ENCODE measurements around the gene ZNF540.
"Not testable (repeated sequence)": the region's sequence is repeated elsewhere in the genome, so short reads cannot be mapped to it uniquely, and the experiment has no call there.

ZNF540 gene

GRCh38 chr19:37594304-37594981, at the start of gene ZNF540, which contains the start of gene ZNF571:
ZNF540 (plus strand) TSS chr19:37594876; CDS start chr19:37598448, 3,572 bp downstream.
ZNF571 (minus strand) TSS chr19:37594792; CDS start chr19:37586676, 8,116 bp downstream.
- DNase-seq (ENCODE audit: low read depth, low spot score): peak; percentile 97

GRCh38 chr19:37551129-37551993, 43.3 kb upstream of the ZNF540 start:
- DNase-seq (ENCODE audit: low read depth, low spot score): peak; percentile 92

- DNase-seq (ENCODE audit: low read depth, low spot score): no peak
These were observed 31.2 kb upstream of the ZNF540 start for GRCh38 chr19:37563518-37563917.

GRCh38 chr19:37564624-37565369, 29.9 kb upstream of the ZNF540 start:
- DNase-seq (ENCODE audit: low read depth, low spot score): no peak

- no peak for DNase-seq (ENCODE audit: low read depth, low spot score)
These were observed 29.4 kb upstream of the ZNF540 start for GRCh38 chr19:37565370-37565669.

- no peak for DNase-seq (ENCODE audit: low read depth, low spot score)
These were observed 22.5 kb upstream of the ZNF540 start for GRCh38 chr19:37572203-37572602.

GRCh38 chr19:37583340-37583739, 11.3 kb upstream of the ZNF540 start:
- no peak for DNase-seq (ENCODE audit: low read depth, low spot score)

- no peak for DNase-seq (ENCODE audit: low read depth, low spot score)
These were observed 726 bp upstream of the ZNF540 start for GRCh38 chr19:37593996-37594303.

GRCh38 chr19:37594982-37595382, 306 bp downstream of the ZNF540 start:
- no peak for DNase-seq (ENCODE audit: low read depth, low spot score)

GRCh38 chr19:37635076-37636056, 40.7 kb downstream of the ZNF540 start:
- DNase-seq (ENCODE audit: low read depth, low spot score): no peak

GRCh38 chr19:37654118-37654517, 59.4 kb downstream of the ZNF540 start:
- peak; percentile 31 for DNase-seq (ENCODE audit: low read depth, low spot score)

GRCh38 chr19:37654629-37655300, 60.1 kb downstream of the ZNF540 start:
- peak; percentile 56 for DNase-seq (ENCODE audit: low read depth, low spot score)

- peak; percentile 91 for DNase-seq (ENCODE audit: low read depth, low spot score)
These were observed 60.6 kb downstream of the ZNF540 start, which contains the start of gene ZFP30 for GRCh38 chr19:37655301-37655688. ZFP30 (minus strand) TSS chr19:37655465; CDS start chr19:37647822, 7,643 bp downstream.

GRCh38 chr19:37655689-37656371, 61.2 kb downstream of the ZNF540 start:
- peak; percentile 89 for DNase-seq (ENCODE audit: low read depth, low spot score)

- not testable (repeated sequence) for DNase-seq (ENCODE audit: low read depth, low spot score)
These were observed 62.5 kb downstream of the ZNF540 start for GRCh38 chr19:37657157-37657556.
